ENCODE data around the gene EDEM1.

The EDEM1 gene

GRCh38 chr3:5187920-5188418, 462 bp downstream of the EDEM1 start:
- peak overlapping the region; percentile 97 for H3K27ac ChIP-seq
- no peak for TF ChIP-seq CTCF (conservative IDR thresholded peaks at IDR 0.05)
- peak; percentile 95 for TF ChIP-seq ZFX (IDR thresholded peaks at IDR 0.05)

GRCh38 chr3:5188419-5189221, 1.1 kb downstream of the EDEM1 start:
- TF ChIP-seq CTCF (conservative IDR thresholded peaks at IDR 0.05) (no peak), ZFX (IDR thresholded peaks at IDR 0.05) (no peak)
- H3K27ac ChIP-seq: peak overlapping the region; percentile 97

- H3K27ac ChIP-seq: no peak overlapping the region
- TF ChIP-seq ZFX (IDR thresholded peaks at IDR 0.05) (no peak), CTCF (conservative IDR thresholded peaks at IDR 0.05) (no peak)
Measured at GRCh38 chr3:5190147-5190791, 2.8 kb downstream of the EDEM1 start.

- TF ChIP-seq CTCF (conservative IDR thresholded peaks at IDR 0.05) (no peak), ZFX (IDR thresholded peaks at IDR 0.05) (no peak)
- H3K27ac ChIP-seq: no peak overlapping the region
Measured at GRCh38 chr3:5191555-5192304, 4.2 kb downstream of the EDEM1 start.

- H3K27ac ChIP-seq: no peak overlapping the region
- TF ChIP-seq CTCF (conservative IDR thresholded peaks at IDR 0.05) (no peak), ZFX (IDR thresholded peaks at IDR 0.05) (no peak)
Measured at GRCh38 chr3:5192571-5193365, 5.3 kb downstream of the EDEM1 start.

- H3K27ac ChIP-seq: no peak overlapping the region
Measured at GRCh38 chr3:5194341-5194740, 6.8 kb downstream of the EDEM1 start.

More at GRCh38 chr3:5194341-5194740, 6.8 kb downstream of the EDEM1 start:
- TF ChIP-seq ZFX (IDR thresholded peaks at IDR 0.05) (no peak), CTCF (conservative IDR thresholded peaks at IDR 0.05) (no peak)
